ENCODE measurements around the gene GRK5.

- no peak for TF ChIP-seq CTCF (conservative IDR thresholded peaks at IDR 0.05; ENCODE audit: low read depth, low read length)
- TF ChIP-seq EZH2 (IDR thresholded peaks at IDR 0.05; ENCODE audit: low read length, unreplicated experiment) = no peak
These were observed 190.0 kb downstream of the GRK5 start for GRCh38 chr10:119397416-119397815.
